Measurements from ENCODE around the gene HOXD11.

HOXD11 gene

GRCh38 chr2:176132205-176133171, 25.4 kb downstream of the HOXD11 start:
- no peak for DNase-seq (ENCODE audit: low spot score)

- no peak for DNase-seq (ENCODE audit: low spot score)
Observed at GRCh38 chr2:176133389-176133788, 26.3 kb downstream of the HOXD11 start.

GRCh38 chr2:176134035-176134434, 27.0 kb downstream of the HOXD11 start:
- no peak for DNase-seq (ENCODE audit: low spot score)

- DNase-seq (ENCODE audit: low spot score), result no peak
Observed at GRCh38 chr2:176135035-176135440, 28.0 kb downstream of the HOXD11 start.

- no peak for DNase-seq (ENCODE audit: low spot score)
Observed at GRCh38 chr2:176136374-176137251, 29.5 kb downstream of the HOXD11 start.

GRCh38 chr2:176137252-176137580, 30.1 kb downstream of the HOXD11 start:
- DNase-seq (ENCODE audit: low spot score), result no peak

GRCh38 chr2:176137906-176138305, 30.8 kb downstream of the HOXD11 start:
- DNase-seq (ENCODE audit: low spot score), result no peak

- DNase-seq (ENCODE audit: low spot score), result no peak
Observed at GRCh38 chr2:176138526-176138922, 31.4 kb downstream of the HOXD11 start.

- DNase-seq (ENCODE audit: low spot score), result no peak
Observed at GRCh38 chr2:176138923-176139660, 32.0 kb downstream of the HOXD11 start.

GRCh38 chr2:176139661-176140512, 32.8 kb downstream of the HOXD11 start:
- no peak for DNase-seq (ENCODE audit: low spot score)

- peak; percentile 58 for DNase-seq (ENCODE audit: low spot score)
Observed at GRCh38 chr2:176140513-176141317, 33.6 kb downstream of the HOXD11 start.

- no peak for DNase-seq (ENCODE audit: low spot score)
Observed at GRCh38 chr2:176142281-176142680, 35.2 kb downstream of the HOXD11 start.

- no peak for DNase-seq (ENCODE audit: low spot score)
Observed at GRCh38 chr2:176145085-176145969, 38.2 kb downstream of the HOXD11 start.

GRCh38 chr2:176146101-176146500, 39.0 kb downstream of the HOXD11 start:
- DNase-seq (ENCODE audit: low spot score), result no peak

- no peak for DNase-seq (ENCODE audit: low spot score)
Observed at GRCh38 chr2:176146645-176147044, 39.6 kb downstream of the HOXD11 start.

- no peak for DNase-seq (ENCODE audit: low spot score)
Observed at GRCh38 chr2:176147210-176147799, 40.2 kb downstream of the HOXD11 start.

GRCh38 chr2:176147800-176148496, 40.9 kb downstream of the HOXD11 start:
- DNase-seq (ENCODE audit: low spot score), result no peak

GRCh38 chr2:176148751-176149421, 41.8 kb downstream of the HOXD11 start:
- no peak for DNase-seq (ENCODE audit: low spot score)

Measured in activated CD4-positive, alpha-beta T cell treated with anti-CD3 and anti-CD28 coated beads, Interleukin-2, Interleukin-4, amounts not matched to agents 100 ng/mL and 50 ng/mL, durations not matched to agents 16 hours and 8 hours (primary cell).